H9 (cell line): ENCODE measurements around the gene BRD1. TPM values are rescaled to one million over a fixed set of nuclear protein-coding genes. Genes with fewer than 3 reads are reported as not detected.

Experiments used
- DNase-seq: peaks from one replicate; pipeline ENCODE4 v3.0.0-alpha.2; 2017
- H2AFZ ChIP-seq: one replicate; pipeline ENCODE4 v1.6.1; 2013; ENCODE audit warnings: mild to moderate bottlenecking, low read length, control low read depth, moderate library complexity
- H2AK5ac ChIP-seq: 2 replicates; pipeline ENCODE4 v1.6.1; 2013; ENCODE audit warnings: low read length, control low read depth, mixed read lengths; ENCODE audit not compliant: insufficient read length
- H2BK120ac ChIP-seq: one replicate; pipeline ENCODE4 v1.6.1; 2013; ENCODE audit warnings: low read depth, mild to moderate bottlenecking, low read length, control low read depth, inconsistent platforms; ENCODE audit not compliant: poor library complexity, severe bottlenecking
- H2BK12ac ChIP-seq: 2 replicates; pipeline ENCODE4 v1.6.1; 2013; ENCODE audit warnings: low read length, control low read depth, mixed read lengths, low read depth; ENCODE audit not compliant: insufficient read length
- H2BK15ac ChIP-seq: 2 replicates; pipeline ENCODE4 v1.6.1; 2013; ENCODE audit warnings: low read depth, low read length, control low read depth
- H2BK20ac ChIP-seq: one replicate; pipeline ENCODE4 v1.6.1; 2013; ENCODE audit warnings: low read depth, mild to moderate bottlenecking, low read length, control low read depth, inconsistent platforms; ENCODE audit not compliant: poor library complexity, severe bottlenecking
- H2BK5ac ChIP-seq: 2 replicates; pipeline ENCODE4 v1.6.1; 2013; ENCODE audit warnings: low read length, control low read depth, mixed read lengths; ENCODE audit not compliant: insufficient read length
- H3K14ac ChIP-seq: 2 replicates; pipeline ENCODE4 v1.6.1; 2013; ENCODE audit warnings: low read length, control low read depth; ENCODE audit not compliant: insufficient read depth
- H3K18ac ChIP-seq: 2 replicates; pipeline ENCODE4 v1.6.1; 2013; ENCODE audit warnings: low read depth, mild to moderate bottlenecking, mixed read lengths, low read length, control low read depth; ENCODE audit not compliant: insufficient read length
- H3K23ac ChIP-seq: 2 replicates; pipeline ENCODE4 v1.6.1; 2013; ENCODE audit warnings: low read length, control low read depth, mixed read lengths, low read depth; ENCODE audit not compliant: insufficient read length
- H3K23me2 ChIP-seq: 2 replicates; pipeline ENCODE4 v1.6.1; 2013; ENCODE audit warnings: low read depth, mild to moderate bottlenecking, mixed read lengths, low read length, control low read depth; ENCODE audit not compliant: insufficient read length, poor library complexity, severe bottlenecking
- H3K27ac ChIP-seq: 2 replicates; pipeline ENCODE4 v1.5.1; 2013; ENCODE audit warnings: low read length, control low read depth, mixed read lengths, low read depth; ENCODE audit not compliant: insufficient read length
- H3K27me3 ChIP-seq: 2 replicates; pipeline ENCODE4 v1.6.1; 2013; ENCODE audit warnings: low read length, control low read depth, inconsistent platforms; ENCODE audit not compliant: insufficient read depth
- H3K4ac ChIP-seq: 2 replicates; pipeline ENCODE4 v1.6.1; 2013; ENCODE audit warnings: low read depth, mild to moderate bottlenecking, control low read depth, inconsistent platforms, low read length, moderate library complexity
- H3K4me1 ChIP-seq: 2 replicates; pipeline ENCODE4 v1.6.1; 2013; ENCODE audit warnings: low read length, control low read depth, inconsistent platforms; ENCODE audit not compliant: insufficient read depth
- H3K4me2 ChIP-seq: 2 replicates; pipeline ENCODE4 v1.6.1; 2013; ENCODE audit warnings: low read length, control low read depth, mixed read lengths; ENCODE audit not compliant: insufficient read length, insufficient read depth
- H3K56ac ChIP-seq: 2 replicates; pipeline ENCODE4 v1.6.1; 2013; ENCODE audit warnings: low read depth, mild to moderate bottlenecking, mixed read lengths, low read length, control low read depth; ENCODE audit not compliant: insufficient read length
- H3K79me1 ChIP-seq: 2 replicates; pipeline ENCODE4 v1.6.1; 2013; ENCODE audit warnings: low read depth, mild to moderate bottlenecking, moderate library complexity, low read length, control low read depth, inconsistent platforms; ENCODE audit not compliant: insufficient read depth, poor library complexity, severe bottlenecking
- H3K79me2 ChIP-seq: 2 replicates; pipeline ENCODE4 v1.6.1; 2013; ENCODE audit warnings: low read length, control low read depth, inconsistent platforms; ENCODE audit not compliant: insufficient read depth
- H3K9ac ChIP-seq: 2 replicates; pipeline ENCODE4 v1.6.1; 2013; ENCODE audit warnings: low read length, control low read depth, mixed read lengths; ENCODE audit not compliant: insufficient read length; ENCODE audit errors: extremely low read depth
- H3K9me3 ChIP-seq: one replicate; pipeline ENCODE4 v1.6.1; 2013; ENCODE audit warnings: low read depth, low read length, inconsistent platforms; ENCODE audit not compliant: control insufficient read depth
- H3T11ph ChIP-seq: one replicate; pipeline ENCODE4 v1.6.1; 2013; ENCODE audit warnings: mild to moderate bottlenecking, low read length, control low read depth, inconsistent platforms
- H4K20me1 ChIP-seq: one replicate; pipeline ENCODE4 v1.6.1; 2013; ENCODE audit not compliant: control insufficient read depth, insufficient read length, insufficient read depth
- H4K5ac ChIP-seq: 2 replicates; pipeline ENCODE4 v1.6.1; 2013; ENCODE audit warnings: low read depth, mild to moderate bottlenecking, mixed read lengths, low read length, control low read depth; ENCODE audit not compliant: insufficient read length
- H4K8ac ChIP-seq: replicated peaks from 2 replicates; pipeline ENCODE4 v1.6.1; 2013; ENCODE audit warnings: low read length, control low read depth, mixed read lengths, low read depth; ENCODE audit not compliant: insufficient read length
- H4K91ac ChIP-seq: 2 replicates; pipeline ENCODE4 v1.6.1; 2013; ENCODE audit warnings: low read depth, mild to moderate bottlenecking, moderate library complexity, mixed read lengths, low read length, control low read depth; ENCODE audit not compliant: insufficient read length
- H3K27ac Mint-ChIP-seq, 3 experiments: 2 replicates in 2 of 3; 3 replicates in 1 of 3; pipeline ENCODE4 v1.8.0; 2020 to 2021; ENCODE audit warnings: mixed read lengths in 3 of 3, mild to moderate bottlenecking in 1 of 3, moderate library complexity in 1 of 3
- H3K27me3 Mint-ChIP-seq: 2 replicates; pipeline ENCODE4 v1.8.0; 2021; ENCODE audit warnings: low read depth, mild to moderate bottlenecking, moderate library complexity, mixed read lengths
- H3K36me3 Mint-ChIP-seq, 3 experiments: 2 replicates in 2 of 3; 3 replicates in 1 of 3; pipeline ENCODE4 v1.8.0; 2020 to 2021; ENCODE audit warnings: low read depth in 3 of 3, mixed read lengths in 3 of 3; ENCODE audit not compliant: insufficient read depth in 1 of 3
- H3K4me1 Mint-ChIP-seq, 2 experiments: 2 replicates each; pipeline ENCODE4 v1.8.0; 2020; ENCODE audit warnings: mixed read lengths in 2 of 2
- H3K4me3 Mint-ChIP-seq, 2 experiments: 2 replicates in 1 of 2; 3 replicates in 1 of 2; pipeline ENCODE4 v1.8.0; 2020 to 2021; ENCODE audit warnings: mild to moderate bottlenecking in 2 of 2, mixed read lengths in 2 of 2, moderate library complexity in 1 of 2
- H3K9me3 Mint-ChIP-seq, 2 experiments: 2 replicates in 1 of 2; 3 replicates in 1 of 2; pipeline ENCODE4 v1.8.0; 2020; ENCODE audit warnings: mild to moderate bottlenecking in 2 of 2, mixed read lengths in 2 of 2, moderate library complexity in 1 of 2
- WGBS: extraction: QIAGEN DNeasy Blood & Tissue Kit; methylation state at CpG from one replicate; pipeline ENCODE4 v1.1.7; 2013; ENCODE audit warnings: missing lambda C conversion rate, low lambda C conversion rate, mixed read lengths; ENCODE audit not compliant: insufficient read length; ENCODE audit errors: extremely low coverage; 5-methylcytosine and 5-hydroxymethylcytosine counted together
- total RNA-seq: library from RNA; stranded (reverse); gene quantifications from 2 replicates; pipeline ENCODE4 v1.2.1, GENCODE V29; 2021
- TF ChIP-seq, protein P1 (sequence below): fragments of 200-600 bp; sonication (generic); conservative IDR thresholded peaks from 3 replicates; pipeline ENCODE4 v1.8.0; 2021; ENCODE audit warnings: antibody characterized with exemption, mild to moderate bottlenecking

BRD1 gene
- total RNA-seq, 1 experiment from 2014 or later, result 51.3 TPM

DNA sequence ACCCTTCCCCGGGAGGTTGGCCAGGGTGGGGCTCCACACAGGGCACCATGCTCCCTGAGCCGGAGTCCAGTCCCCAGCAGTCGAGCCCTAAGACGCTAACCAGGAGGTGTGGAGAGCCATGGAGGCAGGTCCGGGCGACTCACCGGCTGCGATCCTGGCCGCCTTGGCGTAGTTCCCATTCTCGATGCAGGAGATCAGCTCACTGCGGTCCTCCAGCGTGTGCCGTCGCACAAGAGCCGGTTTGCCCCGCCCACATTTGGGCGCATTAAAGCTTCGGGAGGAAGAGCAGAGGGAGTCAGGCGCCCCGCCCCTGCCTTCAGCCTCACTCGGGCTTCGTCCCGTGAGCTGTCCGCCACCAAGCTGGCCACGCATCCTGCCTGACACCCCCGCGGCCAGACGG, 50.8 kb downstream of the BRD1 start:
- no peak overlapping the region for H2BK15ac ChIP-seq
- no peaks in the 10 kb centered on the region for H4K20me1 ChIP-seq

More for the DNA sequence above, 50.8 kb downstream of the BRD1 start:
- H3K4me1 ChIP-seq, result no peaks in the 10 kb centered on the region
- H3K27ac ChIP-seq, result no peak overlapping the region
- DNase-seq, result no peak
- H3K79me1 ChIP-seq, result no peaks in the 10 kb centered on the region
- H2BK120ac ChIP-seq, result no peak overlapping the region
- H3K23me2 ChIP-seq, result no peaks in the 10 kb centered on the region
- TF ChIP-seq, protein P1, sequence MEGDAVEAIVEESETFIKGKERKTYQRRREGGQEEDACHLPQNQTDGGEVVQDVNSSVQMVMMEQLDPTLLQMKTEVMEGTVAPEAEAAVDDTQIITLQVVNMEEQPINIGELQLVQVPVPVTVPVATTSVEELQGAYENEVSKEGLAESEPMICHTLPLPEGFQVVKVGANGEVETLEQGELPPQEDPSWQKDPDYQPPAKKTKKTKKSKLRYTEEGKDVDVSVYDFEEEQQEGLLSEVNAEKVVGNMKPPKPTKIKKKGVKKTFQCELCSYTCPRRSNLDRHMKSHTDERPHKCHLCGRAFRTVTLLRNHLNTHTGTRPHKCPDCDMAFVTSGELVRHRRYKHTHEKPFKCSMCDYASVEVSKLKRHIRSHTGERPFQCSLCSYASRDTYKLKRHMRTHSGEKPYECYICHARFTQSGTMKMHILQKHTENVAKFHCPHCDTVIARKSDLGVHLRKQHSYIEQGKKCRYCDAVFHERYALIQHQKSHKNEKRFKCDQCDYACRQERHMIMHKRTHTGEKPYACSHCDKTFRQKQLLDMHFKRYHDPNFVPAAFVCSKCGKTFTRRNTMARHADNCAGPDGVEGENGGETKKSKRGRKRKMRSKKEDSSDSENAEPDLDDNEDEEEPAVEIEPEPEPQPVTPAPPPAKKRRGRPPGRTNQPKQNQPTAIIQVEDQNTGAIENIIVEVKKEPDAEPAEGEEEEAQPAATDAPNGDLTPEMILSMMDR, result no peak
- H4K8ac ChIP-seq, result no peak overlapping the region
- H2AK5ac ChIP-seq, result no peak overlapping the region
- H3K9ac ChIP-seq, result no peak overlapping the region
- no peak overlapping the region for H3K23ac ChIP-seq
- no peak overlapping the region for H3K4ac ChIP-seq
- Mint-ChIP-seq H3K4me1 (peaks cover 6% of the 10 kb centered on the region in 2 experiments; a peak in 3 of 4 replicates), H3K27me3 (no peaks in the 10 kb centered on the region), H3K36me3 (peaks cover 16 to 62% (median 57%) of the 10 kb centered on the region in 3 experiments; a peak in 6 of 7 replicates), H3K27ac (peak overlapping the region in 1 of 3 experiments; percentile 39; a peak in 1 of 7 replicates), H3K9me3 (no peaks in the 10 kb centered on the region), H3K4me3 (no peak overlapping the region; a peak in 1 of 5 replicates)
- no peaks in the 10 kb centered on the region; the same call in 1 of the 2 replicates for H3K79me2 ChIP-seq
- WGBS, result no CpG with 5 or more reads among the region's 29 CpGs
- no peak overlapping the region for H4K5ac ChIP-seq
- H3K18ac ChIP-seq, result no peak overlapping the region
- no peaks in the 10 kb centered on the region for H3K27me3 ChIP-seq
- H3K9me3 ChIP-seq, result no peaks in the 10 kb centered on the region
- no peak overlapping the region for H2BK12ac ChIP-seq
- H3K14ac ChIP-seq, result no peak overlapping the region
- H3K56ac ChIP-seq, result no peak overlapping the region
- H3T11ph ChIP-seq, result no peak overlapping the region
- H4K91ac ChIP-seq, result no peak overlapping the region
- H2BK5ac ChIP-seq, result no peak overlapping the region
- H3K4me2 ChIP-seq, result no peak overlapping the region
- H2BK20ac ChIP-seq, result no peak overlapping the region
- no peak overlapping the region for H2AFZ ChIP-seq
